ENCODE data around the gene RASEF.

Gene RASEF

GRCh38 chr9:83002329-83002728, 60.6 kb downstream of the RASEF start:
- TF ChIP-seq CTCF (IDR thresholded peaks at IDR 0.05; ENCODE audit: low read length): no peak
- no peak for TF ChIP-seq EZH2phosphoT487 (IDR thresholded peaks at IDR 0.05; ENCODE audit: low read length)
- no peak for TF ChIP-seq EZH2 (optimal IDR thresholded peaks at IDR 0.05; ENCODE audit: low read depth, low read length)
- Histone ChIP-seq H3K9me3 (replicated peaks; ENCODE audit: insufficient read depth, low read length) (no peaks in the 10 kb centered on the region), H3K36me3 (replicated peaks; ENCODE audit: insufficient read depth, low read length) (no peaks in the 10 kb centered on the region), H3F3A (ENCODE audit: insufficient read depth, low read length) (no peaks in the 10 kb centered on the region), H3K27me3 (replicated peaks; ENCODE audit: insufficient read depth, low read length) (no peaks in the 10 kb centered on the region), H3K4me1 (ENCODE audit: low read length) (no peaks in the 10 kb centered on the region), H3K79me2 (ENCODE audit: low read length) (no peaks in the 10 kb centered on the region), H3K9ac (ENCODE audit: low read length) (no peak overlapping the region), H3K4me3 (ENCODE audit: low read length) (no peak overlapping the region), H2AFZ (ENCODE audit: low read length) (no peak overlapping the region), H3K27ac (ENCODE audit: low read length) (no peak overlapping the region), H3K4me2 (ENCODE audit: low read depth, low read length) (no peak overlapping the region), H3K9me2 (replicated peaks; ENCODE audit: insufficient read depth, low read length) (no peaks in the 10 kb centered on the region), H4K20me1 (ENCODE audit: insufficient read depth, low read length) (no peaks in the 10 kb centered on the region)
- DNase-seq: no peak

GRCh38 chr9:83000765-83001164, 62.2 kb downstream of the RASEF start:
- TF ChIP-seq CTCF (IDR thresholded peaks at IDR 0.05; ENCODE audit: low read length): no peak
- no peak for TF ChIP-seq EZH2phosphoT487 (IDR thresholded peaks at IDR 0.05; ENCODE audit: low read length)
- TF ChIP-seq EZH2 (optimal IDR thresholded peaks at IDR 0.05; ENCODE audit: low read depth, low read length): no peak
- H3K27me3 ChIP-seq (replicated peaks; ENCODE audit: insufficient read depth, low read length): no peaks in the 10 kb centered on the region
- H2AFZ ChIP-seq (ENCODE audit: low read length): no peak overlapping the region
- H3K4me2 ChIP-seq (ENCODE audit: low read depth, low read length): no peak overlapping the region
- H3K9me2 ChIP-seq (replicated peaks; ENCODE audit: insufficient read depth, low read length): no peaks in the 10 kb centered on the region
- H3K9ac ChIP-seq (ENCODE audit: low read length): no peak overlapping the region
- no peaks in the 10 kb centered on the region for H3K4me1 ChIP-seq (ENCODE audit: low read length)
- DNase-seq: no peak
- no peaks in the 10 kb centered on the region for H3K36me3 ChIP-seq (replicated peaks; ENCODE audit: insufficient read depth, low read length)
- H3K9me3 ChIP-seq (replicated peaks; ENCODE audit: insufficient read depth, low read length): no peaks in the 10 kb centered on the region
- H4K20me1 ChIP-seq (ENCODE audit: insufficient read depth, low read length): no peaks in the 10 kb centered on the region
- no peak overlapping the region for H3K27ac ChIP-seq (ENCODE audit: low read length)
- H3K79me2 ChIP-seq (ENCODE audit: low read length): no peaks in the 10 kb centered on the region
- H3K4me3 ChIP-seq (ENCODE audit: low read length): no peak overlapping the region
- no peaks in the 10 kb centered on the region for H3F3A ChIP-seq (ENCODE audit: insufficient read depth, low read length)

DNA sequence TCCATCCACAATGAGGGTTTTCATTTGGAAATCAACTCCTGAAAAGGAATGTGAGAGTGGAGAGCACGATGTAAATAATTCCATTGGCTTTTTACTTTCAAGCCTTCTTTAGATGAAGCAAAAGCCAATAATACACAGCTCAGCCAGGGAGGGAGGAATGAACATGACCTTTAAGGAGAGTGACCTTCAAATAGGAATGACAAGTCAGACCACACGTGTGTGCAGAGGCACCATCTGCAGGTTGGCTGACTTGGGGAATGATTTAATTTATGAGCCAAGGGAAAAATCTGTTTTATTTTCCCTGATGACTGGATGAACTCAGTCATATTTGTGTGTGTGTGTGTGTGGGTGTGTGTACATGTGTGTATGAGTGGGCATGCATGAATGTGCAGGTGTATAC, 64.5 kb downstream of the RASEF start:
- Histone ChIP-seq H3K9me3 (replicated peaks; ENCODE audit: insufficient read depth, low read length) (no peaks in the 10 kb centered on the region), H3K27ac (ENCODE audit: low read length) (no peak overlapping the region), H3K27me3 (replicated peaks; ENCODE audit: insufficient read depth, low read length) (no peaks in the 10 kb centered on the region), H3K4me1 (ENCODE audit: low read length) (no peaks in the 10 kb centered on the region), H3K79me2 (ENCODE audit: low read length) (no peaks in the 10 kb centered on the region), H3K4me2 (ENCODE audit: low read depth, low read length) (no peak overlapping the region), H3K36me3 (replicated peaks; ENCODE audit: insufficient read depth, low read length) (no peaks in the 10 kb centered on the region), H3K9me2 (replicated peaks; ENCODE audit: insufficient read depth, low read length) (no peaks in the 10 kb centered on the region), H3K9ac (ENCODE audit: low read length) (no peak overlapping the region), H3F3A (ENCODE audit: insufficient read depth, low read length) (no peaks in the 10 kb centered on the region), H3K4me3 (ENCODE audit: low read length) (no peak overlapping the region), H4K20me1 (ENCODE audit: insufficient read depth, low read length) (no peaks in the 10 kb centered on the region), H2AFZ (ENCODE audit: low read length) (no peak overlapping the region)
- TF ChIP-seq EZH2 (optimal IDR thresholded peaks at IDR 0.05; ENCODE audit: low read depth, low read length) (no peak), EZH2phosphoT487 (IDR thresholded peaks at IDR 0.05; ENCODE audit: low read length) (no peak), CTCF (IDR thresholded peaks at IDR 0.05; ENCODE audit: low read length) (no peak)
- DNase-seq: no peak
